Natural killer cell treated with Interleukin-12 subunit alpha and Interleukin-12 subunit beta and Interleukin-15 and Interleukin-18, amount 100 ng/mL, for 72 hours (primary cell): ENCODE results near the gene MAP3K20. TPM values are rescaled to one million over a fixed set of nuclear protein-coding genes. Genes with fewer than 3 reads are reported as not detected.
A peak's percentile ranks its signal among the peaks of the same experiment; 100 is the strongest.
"Not testable (repeated sequence)": the region's sequence is repeated elsewhere in the genome, so short reads cannot be mapped to it uniquely, and the experiment has no call there.

Experiments used
- ATAC-seq, 2 donors: fragments of 150-1000 bp; cut with Tn5 transposase in 1 of 2; sonication (Bioruptor Pico), chemical (Tn5 transposase) in 1 of 2; 2 replicates each; pipeline ENCODE4 v1.10.0; 2021
- DNase-seq: peaks from one replicate; pipeline ENCODE4 v3.0.0; 2022; ENCODE audit warnings: low spot score
- H3K27ac Mint-ChIP-seq, 2 donors: 1 replicate in 1 of 2; 2 replicates in 1 of 2; pipeline ENCODE4 v1.8.0; 2022; ENCODE audit warnings: mixed read lengths in 2 of 2, mild to moderate bottlenecking in 1 of 2, moderate library complexity in 1 of 2
- H3K27me3 Mint-ChIP-seq, 2 donors: 1 replicate in 1 of 2; 2 replicates in 1 of 2; pipeline ENCODE4 v1.8.0; 2022; ENCODE audit warnings: mixed read lengths in 2 of 2
- H3K36me3 Mint-ChIP-seq: one replicate; pipeline ENCODE4 v1.8.0; 2022; ENCODE audit warnings: mixed read lengths
- H3K4me1 Mint-ChIP-seq, 2 donors: 1 replicate in 1 of 2; 2 replicates in 1 of 2; pipeline ENCODE4 v1.8.0; 2022; ENCODE audit warnings: low read depth in 2 of 2, mixed read lengths in 2 of 2, mild to moderate bottlenecking in 1 of 2
- H3K4me3 Mint-ChIP-seq: one replicate; pipeline ENCODE4 v1.8.0; 2022; ENCODE audit warnings: mixed read lengths
- H3K9me3 Mint-ChIP-seq: 2 replicates; pipeline ENCODE4 v1.8.0; 2022; ENCODE audit warnings: mixed read lengths
- total RNA-seq, 2 donors: library from RNA; stranded (reverse); gene quantifications; one replicate each; pipeline ENCODE4 v1.2.3, GENCODE V29; 2022

MAP3K20 gene
- total RNA-seq, 2 donors from 2014 or later, result 30.1 to 76.8 TPM

- H3K27me3 Mint-ChIP-seq, result no peaks in the 10 kb centered on the region
- H3K9me3 Mint-ChIP-seq, result no peaks in the 10 kb centered on the region
Measured at GRCh38 chr2:173241643-173242042, 166.0 kb downstream of the MAP3K20 start.

GRCh38 chr2:173247156-173247555, 171.5 kb downstream of the MAP3K20 start:
- Mint-ChIP-seq H3K27me3 (peaks cover 0 to 2% of the 10 kb centered on the region in 2 donors), H3K4me1 (peaks cover 0 to 6% of the 10 kb centered on the region in 2 donors), H3K36me3 (no peaks in the 10 kb centered on the region), H3K27ac (no peak overlapping the region), H3K9me3 (no peaks in the 10 kb centered on the region), H3K4me3 (no peak overlapping the region)
- ATAC-seq, result no peak
- no peak for DNase-seq

More at GRCh38 chr2:173241643-173242042, 166.0 kb downstream of the MAP3K20 start:
- peaks cover 5% of the 10 kb centered on the region for H3K36me3 Mint-ChIP-seq
- ATAC-seq (no peak), DNase-seq (no peak)
- peaks cover 11 to 18% of the 10 kb centered on the region in 2 donors for H3K4me1 Mint-ChIP-seq
- no peak overlapping the region for H3K27ac Mint-ChIP-seq
- no peak overlapping the region for H3K4me3 Mint-ChIP-seq

GRCh38 chr2:173248381-173248780, 172.7 kb downstream of the MAP3K20 start:
- H3K4me3 Mint-ChIP-seq, result no peak overlapping the region
- no peak overlapping the region for H3K27ac Mint-ChIP-seq
- DNase-seq, result no peak
- H3K4me1 Mint-ChIP-seq, result peaks cover 0 to 6% of the 10 kb centered on the region in 2 donors
- no peak for ATAC-seq
- no peaks in the 10 kb centered on the region for H3K36me3 Mint-ChIP-seq
- H3K9me3 Mint-ChIP-seq, result no peaks in the 10 kb centered on the region
- H3K27me3 Mint-ChIP-seq, result peaks cover 0 to 2% of the 10 kb centered on the region in 2 donors

DNA sequence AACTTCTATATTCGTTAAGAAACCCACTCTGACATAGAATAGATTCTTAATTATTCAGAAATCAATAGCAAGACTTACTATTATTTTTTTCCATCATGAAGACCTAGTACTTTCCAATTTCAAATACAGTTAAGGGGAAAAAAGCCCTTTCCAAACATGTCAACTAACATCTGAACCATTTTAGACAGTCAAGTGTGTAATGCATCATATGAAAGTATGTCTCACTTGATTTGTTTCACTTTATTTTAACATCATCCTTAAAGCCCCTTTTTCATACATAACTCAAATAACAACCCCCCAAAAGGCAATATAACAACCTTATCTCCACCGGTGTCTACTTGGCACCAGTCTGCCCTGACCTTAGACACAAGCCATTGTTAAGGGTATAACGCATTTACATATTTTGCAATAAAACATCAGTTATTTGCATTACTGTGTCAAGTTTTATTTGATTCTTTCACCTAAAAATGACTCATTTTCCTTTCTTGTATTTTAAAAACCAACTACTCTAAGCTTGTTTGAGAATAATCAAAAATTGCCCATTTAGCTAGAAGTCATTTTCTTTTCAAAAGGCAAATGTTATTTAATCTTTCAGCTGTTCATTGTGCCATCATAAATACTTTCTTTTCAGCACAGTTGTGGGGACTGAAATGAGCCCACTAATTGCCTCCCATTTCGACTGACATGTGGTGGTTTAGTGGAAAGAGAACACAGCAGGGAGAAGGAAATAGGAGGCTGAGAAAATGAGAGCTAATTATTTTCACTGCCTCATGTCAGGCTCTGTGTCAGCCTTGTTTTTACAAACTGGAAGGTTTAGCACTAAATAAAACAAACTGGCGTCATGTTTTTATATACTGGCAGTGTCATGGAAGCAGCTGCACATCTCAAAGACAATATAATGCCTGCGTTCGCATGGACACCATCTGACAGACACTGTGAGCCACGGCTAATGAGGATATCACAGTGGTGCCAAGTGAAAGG, 174.3 kb downstream of the MAP3K20 start:
- H3K36me3 Mint-ChIP-seq, result no peaks in the 10 kb centered on the region
- DNase-seq (no peak), ATAC-seq (no peak)
- H3K9me3 Mint-ChIP-seq, result no peaks in the 10 kb centered on the region
- H3K27ac Mint-ChIP-seq, result peak overlapping the region in 1 of 2 donors; percentile 47
- no peak overlapping the region for H3K4me3 Mint-ChIP-seq
- peaks cover 0 to 2% of the 10 kb centered on the region in 2 donors for H3K27me3 Mint-ChIP-seq
- peaks cover 0 to 6% of the 10 kb centered on the region in 2 donors for H3K4me1 Mint-ChIP-seq

DNA sequence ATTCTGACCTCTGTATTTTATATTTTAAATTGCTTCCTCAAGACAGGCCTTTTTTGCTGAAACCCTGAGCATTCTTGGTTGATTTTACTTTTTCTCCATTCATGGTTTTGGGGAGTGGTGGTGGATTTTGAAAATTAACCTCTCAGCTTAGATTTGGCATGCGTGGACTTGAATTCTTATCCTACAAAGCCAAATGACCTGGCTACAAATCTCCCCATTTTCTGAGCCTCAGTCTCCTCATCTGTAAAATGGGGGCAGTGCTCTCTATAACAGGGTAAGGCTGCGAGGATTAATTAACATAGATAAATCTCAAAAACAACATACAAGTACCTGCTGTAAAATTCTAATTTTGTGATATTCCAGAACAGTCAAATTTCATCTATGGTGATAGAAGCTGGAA, 175.6 kb downstream of the MAP3K20 start:
- Mint-ChIP-seq H3K36me3 (no peaks in the 10 kb centered on the region), H3K27me3 (peaks cover 0 to 4% of the 10 kb centered on the region in 2 donors), H3K27ac (no peak overlapping the region), H3K9me3 (no peaks in the 10 kb centered on the region), H3K4me1 (peaks cover 0 to 6% of the 10 kb centered on the region in 2 donors), H3K4me3 (no peak overlapping the region)
- DNase-seq (no peak), ATAC-seq (no peak)

- ATAC-seq (no peak), DNase-seq (no peak)
- Mint-ChIP-seq H3K9me3 (no peaks in the 10 kb centered on the region), H3K27ac (no peak overlapping the region), H3K36me3 (no peaks in the 10 kb centered on the region), H3K4me3 (no peak overlapping the region), H3K4me1 (peaks cover 0 to 6% of the 10 kb centered on the region in 2 donors), H3K27me3 (peaks cover 0 to 4% of the 10 kb centered on the region in 2 donors)
Measured at GRCh38 chr2:173252581-173252980, 176.9 kb downstream of the MAP3K20 start.

GRCh38 chr2:173254659-173255058, 179.0 kb downstream of the MAP3K20 start:
- Mint-ChIP-seq H3K4me3 (no peak overlapping the region), H3K9me3 (no peaks in the 10 kb centered on the region), H3K27ac (no peak overlapping the region), H3K27me3 (peaks cover 0 to 2% of the 10 kb centered on the region in 2 donors), H3K4me1 (peaks cover 0 to 5% of the 10 kb centered on the region in 2 donors), H3K36me3 (no peaks in the 10 kb centered on the region)
- DNase-seq, result no peak
- ATAC-seq, result no peak

- Mint-ChIP-seq H3K4me3 (no peak overlapping the region), H3K9me3 (no peaks in the 10 kb centered on the region), H3K27ac (no peak overlapping the region), H3K27me3 (peaks cover 0 to 2% of the 10 kb centered on the region in 2 donors), H3K4me1 (peaks cover 0 to 2% of the 10 kb centered on the region in 2 donors), H3K36me3 (no peaks in the 10 kb centered on the region)
- no peak for ATAC-seq
- DNase-seq, result no peak
Measured at GRCh38 chr2:173258701-173259100, 183.1 kb downstream of the MAP3K20 start.

GRCh38 chr2:173262356-173262755, 186.7 kb downstream of the MAP3K20 start:
- not testable (repeated sequence) for DNase-seq, H3K36me3 Mint-ChIP-seq, H3K27ac Mint-ChIP-seq, H3K27me3 Mint-ChIP-seq, H3K4me3 Mint-ChIP-seq, ATAC-seq, H3K9me3 Mint-ChIP-seq
- H3K4me1 Mint-ChIP-seq, result peaks cover 12 to 15% of the 10 kb centered on the region in 2 donors

GRCh38 chr2:173264151-173264550, 188.5 kb downstream of the MAP3K20 start:
- Mint-ChIP-seq H3K4me3 (peak overlapping the region; percentile 66), H3K36me3 (no peaks in the 10 kb centered on the region), H3K27ac (peak overlapping the region; percentile 2 to 61), H3K4me1 (peaks cover 12 to 15% of the 10 kb centered on the region in 2 donors), H3K9me3 (no peaks in the 10 kb centered on the region), H3K27me3 (no peaks in the 10 kb centered on the region)
- DNase-seq (no peak), ATAC-seq (no peak)

DNA sequence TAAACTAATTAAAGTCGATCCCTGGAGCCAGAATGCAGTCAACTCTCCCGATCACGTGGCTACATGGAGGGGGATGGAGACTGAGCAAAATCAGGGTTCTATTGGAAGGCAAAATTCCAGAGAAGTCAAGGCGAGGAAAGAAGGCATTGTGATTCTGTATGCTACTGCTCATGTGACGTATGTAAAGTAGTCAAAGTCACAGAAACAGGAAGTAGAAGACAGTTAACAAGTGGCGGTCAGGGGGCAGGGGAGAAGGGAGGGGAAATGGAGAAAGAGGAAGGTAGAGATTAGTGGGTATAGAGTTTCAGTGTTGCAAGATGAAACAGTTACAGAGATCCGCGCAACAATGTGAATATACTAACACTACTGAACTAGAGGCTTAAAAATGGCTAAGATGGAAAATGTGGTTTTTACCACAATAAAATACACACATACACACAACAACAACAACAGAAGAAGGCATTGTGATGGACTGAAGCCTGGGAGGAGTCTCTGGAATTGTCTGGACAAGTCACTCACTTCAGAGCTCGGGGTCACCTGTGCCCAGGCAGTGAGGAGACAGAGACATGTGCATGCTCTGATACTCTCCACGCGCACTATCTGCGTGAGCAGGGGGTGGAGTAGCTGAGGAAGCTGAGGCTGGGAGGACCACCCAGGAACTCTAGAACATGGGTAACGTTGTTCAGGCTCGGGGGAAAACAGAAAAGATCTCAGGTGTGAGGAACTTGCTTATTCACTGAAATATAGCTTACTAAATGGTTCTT, 189.1 kb downstream of the MAP3K20 start:
- no peaks in the 10 kb centered on the region for H3K9me3 Mint-ChIP-seq
- peaks cover 12 to 15% of the 10 kb centered on the region in 2 donors for H3K4me1 Mint-ChIP-seq
- peak overlapping the region; percentile 2 to 61 for H3K27ac Mint-ChIP-seq
- H3K27me3 Mint-ChIP-seq, result no peaks in the 10 kb centered on the region
- no peak for DNase-seq
- H3K4me3 Mint-ChIP-seq, result peak overlapping the region; percentile 66
- ATAC-seq, result peak; percentile 75 to 97
- no peaks in the 10 kb centered on the region for H3K36me3 Mint-ChIP-seq

DNA sequence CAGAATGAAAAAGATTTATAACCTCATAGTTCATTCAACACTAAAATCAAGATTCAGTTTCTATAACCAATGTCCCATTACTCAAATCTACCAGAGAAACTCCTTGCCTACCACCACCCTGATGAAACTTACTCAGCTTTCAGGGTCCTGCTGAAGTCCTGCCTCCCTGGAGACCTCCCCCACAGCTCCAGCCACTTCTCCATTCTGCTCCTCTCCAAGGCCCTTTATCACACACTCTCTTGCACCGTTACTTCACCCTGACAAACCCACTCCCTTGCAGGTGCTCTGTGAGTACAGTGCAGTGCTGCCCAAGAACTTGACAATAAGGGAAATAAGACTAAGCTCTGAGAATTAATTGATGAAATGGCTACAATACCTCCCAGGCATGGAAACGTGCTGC, 195.5 kb downstream of the MAP3K20 start:
- no peaks in the 10 kb centered on the region for H3K36me3 Mint-ChIP-seq
- H3K27me3 Mint-ChIP-seq, result peaks cover 2 to 7% of the 10 kb centered on the region in 2 donors
- H3K4me3 Mint-ChIP-seq, result no peak overlapping the region
- no peak overlapping the region for H3K27ac Mint-ChIP-seq
- no peak for ATAC-seq
- H3K4me1 Mint-ChIP-seq, result no peaks in the 10 kb centered on the region
- H3K9me3 Mint-ChIP-seq, result peaks cover 4% of the 10 kb centered on the region
- DNase-seq, result no peak

DNA sequence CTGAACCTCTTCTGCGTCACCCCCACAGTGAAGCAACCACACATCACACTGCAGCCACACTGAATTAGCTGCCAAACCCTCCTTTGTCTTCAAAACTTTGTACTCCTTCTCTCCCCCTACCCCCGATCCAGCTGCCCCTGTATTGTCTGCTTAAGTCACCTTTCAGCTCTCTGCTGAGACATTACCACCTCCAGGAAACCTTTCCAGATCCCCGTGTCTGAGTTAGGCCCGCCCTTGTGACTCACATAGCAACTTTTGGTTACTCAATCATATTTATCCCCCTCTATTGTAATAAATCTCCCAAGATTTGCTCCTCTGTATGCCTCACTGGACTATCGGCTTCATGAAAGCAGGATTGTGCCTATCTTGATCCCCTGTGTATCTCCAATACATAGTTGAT, 196.2 kb downstream of the MAP3K20 start:
- no peak for ATAC-seq

DNA sequence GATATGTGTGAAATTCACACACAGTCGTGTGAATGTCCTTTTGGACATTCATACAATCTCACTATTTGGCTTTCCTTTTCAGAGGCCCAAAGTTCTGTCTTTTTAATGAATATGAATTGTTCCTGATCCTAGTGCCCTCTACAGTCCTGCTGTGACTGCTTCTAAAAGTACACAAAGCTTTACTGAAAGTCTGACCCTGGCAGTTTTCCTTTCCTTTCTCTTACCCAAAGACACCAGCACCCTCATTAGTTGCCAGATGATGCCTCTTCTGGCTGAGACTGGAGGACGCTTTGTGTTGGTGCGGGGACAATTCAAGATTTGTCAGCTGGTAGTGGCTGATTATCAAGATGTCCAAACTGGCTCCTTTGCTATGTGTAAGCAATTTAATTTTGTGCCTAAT, 197.2 kb downstream of the MAP3K20 start:
- no peaks in the 10 kb centered on the region for H3K36me3 Mint-ChIP-seq

More for the DNA sequence above, 196.2 kb downstream of the MAP3K20 start:
- Mint-ChIP-seq H3K36me3 (no peaks in the 10 kb centered on the region), H3K9me3 (peaks cover 4% of the 10 kb centered on the region), H3K4me1 (no peaks in the 10 kb centered on the region), H3K4me3 (no peak overlapping the region), H3K27me3 (peaks cover 2 to 7% of the 10 kb centered on the region in 2 donors), H3K27ac (no peak overlapping the region)
- no peak for DNase-seq

More for the DNA sequence above, 197.2 kb downstream of the MAP3K20 start:
- DNase-seq (no peak), ATAC-seq (no peak)
- H3K9me3 Mint-ChIP-seq, result peaks cover 4% of the 10 kb centered on the region
- H3K27me3 Mint-ChIP-seq, result peaks cover 5 to 7% of the 10 kb centered on the region in 2 donors
- no peak overlapping the region for H3K4me3 Mint-ChIP-seq
- H3K4me1 Mint-ChIP-seq, result no peaks in the 10 kb centered on the region
- H3K27ac Mint-ChIP-seq, result no peak overlapping the region
